Loucy (cell line): Measurements from ENCODE around the gene PALLD.

Experiments used
- CTCF ChIP-seq: fragments of 200-600 bp; sonication (generic); conservative IDR thresholded peaks from 2 replicates; pipeline ENCODE4 v1.5.1; 2014; ENCODE audit warnings: mild to moderate bottlenecking, antibody characterized with exemption, low read length
- EZH2phosphoT487 ChIP-seq: fragments of 200-600 bp; IDR thresholded peaks from 2 replicates; pipeline ENCODE4 v1.6.1; 2018; ENCODE audit warnings: antibody characterized with exemption, mild to moderate bottlenecking, moderate library complexity, borderline replicate concordance

- TF ChIP-seq CTCF (no peak), EZH2phosphoT487 (no peak)
These were observed 391.9 kb downstream of the PALLD start for GRCh38 chr4:168888715-168889215.
